ENCODE data around the gene SAMMSON. TPM values are rescaled to one million over a fixed set of nuclear protein-coding genes. Genes with fewer than 3 reads are reported as not detected.

The SAMMSON gene
- total RNA-seq, 4 donors from 2014 or later: not detected

DNA sequence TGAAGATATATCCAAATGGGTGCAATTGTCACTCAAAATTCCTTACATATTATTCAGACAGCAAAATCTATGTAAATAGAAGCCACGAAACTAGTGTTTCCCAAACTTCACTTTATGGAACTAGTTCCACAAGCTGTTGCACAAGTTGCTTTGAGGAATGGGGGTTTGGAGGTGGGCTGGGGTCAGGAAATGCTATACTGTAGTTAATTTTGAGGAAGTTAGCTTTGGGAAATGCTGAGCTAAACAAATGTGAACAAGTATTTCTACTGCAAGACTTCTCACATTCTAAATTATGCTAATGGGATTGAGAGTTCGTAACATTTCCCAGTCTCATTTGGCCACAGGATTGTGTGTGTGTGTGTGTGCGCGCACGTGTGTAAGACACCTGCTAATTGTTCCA, 28.7 kb upstream of the SAMMSON start:
- no peak for DNase-seq (ENCODE audit: low spot score)
- ATAC-seq (ENCODE audit: low FRiP score): no peak
- TF ChIP-seq, protein P1, sequence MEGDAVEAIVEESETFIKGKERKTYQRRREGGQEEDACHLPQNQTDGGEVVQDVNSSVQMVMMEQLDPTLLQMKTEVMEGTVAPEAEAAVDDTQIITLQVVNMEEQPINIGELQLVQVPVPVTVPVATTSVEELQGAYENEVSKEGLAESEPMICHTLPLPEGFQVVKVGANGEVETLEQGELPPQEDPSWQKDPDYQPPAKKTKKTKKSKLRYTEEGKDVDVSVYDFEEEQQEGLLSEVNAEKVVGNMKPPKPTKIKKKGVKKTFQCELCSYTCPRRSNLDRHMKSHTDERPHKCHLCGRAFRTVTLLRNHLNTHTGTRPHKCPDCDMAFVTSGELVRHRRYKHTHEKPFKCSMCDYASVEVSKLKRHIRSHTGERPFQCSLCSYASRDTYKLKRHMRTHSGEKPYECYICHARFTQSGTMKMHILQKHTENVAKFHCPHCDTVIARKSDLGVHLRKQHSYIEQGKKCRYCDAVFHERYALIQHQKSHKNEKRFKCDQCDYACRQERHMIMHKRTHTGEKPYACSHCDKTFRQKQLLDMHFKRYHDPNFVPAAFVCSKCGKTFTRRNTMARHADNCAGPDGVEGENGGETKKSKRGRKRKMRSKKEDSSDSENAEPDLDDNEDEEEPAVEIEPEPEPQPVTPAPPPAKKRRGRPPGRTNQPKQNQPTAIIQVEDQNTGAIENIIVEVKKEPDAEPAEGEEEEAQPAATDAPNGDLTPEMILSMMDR (IDR thresholded peaks at IDR 0.05): no peak

DNA sequence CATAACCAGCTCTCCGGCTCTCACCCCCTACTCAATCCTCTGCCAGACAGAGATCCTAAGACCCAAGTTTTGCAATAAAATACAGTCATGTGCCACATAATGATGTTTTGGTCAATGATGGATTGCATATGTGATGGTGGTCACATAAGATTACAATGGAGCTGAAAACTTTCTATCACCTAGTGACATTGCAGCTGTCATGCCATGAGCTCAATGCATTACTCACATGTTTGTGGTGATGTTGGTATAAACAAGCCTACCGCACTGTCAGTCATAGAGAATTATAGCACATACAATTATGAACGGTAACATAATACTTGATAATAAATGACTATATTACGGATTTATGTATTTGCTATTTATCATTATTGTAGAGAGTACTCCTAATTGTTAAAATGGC, 26.9 kb upstream of the SAMMSON start:
- ATAC-seq (ENCODE audit: low FRiP score) (no peak), DNase-seq (ENCODE audit: low spot score) (no peak)
- TF ChIP-seq, protein P1 (IDR thresholded peaks at IDR 0.05): no peak

DNA sequence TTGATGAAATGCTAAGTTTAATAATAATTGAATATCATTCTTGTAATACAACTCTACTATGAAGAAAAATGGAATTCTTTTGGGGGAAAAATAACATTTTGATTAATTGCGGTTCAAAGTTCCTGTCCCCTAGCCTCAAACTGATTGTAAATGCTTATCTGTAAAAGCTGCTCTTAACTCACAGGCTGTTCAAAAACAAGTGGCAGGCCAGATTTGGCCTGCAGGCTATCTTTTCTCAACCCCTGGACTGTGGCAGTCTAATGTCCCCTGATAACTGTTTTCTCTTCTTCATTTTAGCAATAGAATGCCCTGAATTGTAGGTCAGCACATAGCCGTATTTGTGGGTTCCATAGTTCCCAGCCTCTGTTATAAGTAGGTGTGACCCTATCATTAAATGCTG, 23.5 kb upstream of the SAMMSON start:
- ATAC-seq (ENCODE audit: low FRiP score): no peak
- TF ChIP-seq, protein P1 (IDR thresholded peaks at IDR 0.05): no peak
- no peak for DNase-seq (ENCODE audit: low spot score)

DNA sequence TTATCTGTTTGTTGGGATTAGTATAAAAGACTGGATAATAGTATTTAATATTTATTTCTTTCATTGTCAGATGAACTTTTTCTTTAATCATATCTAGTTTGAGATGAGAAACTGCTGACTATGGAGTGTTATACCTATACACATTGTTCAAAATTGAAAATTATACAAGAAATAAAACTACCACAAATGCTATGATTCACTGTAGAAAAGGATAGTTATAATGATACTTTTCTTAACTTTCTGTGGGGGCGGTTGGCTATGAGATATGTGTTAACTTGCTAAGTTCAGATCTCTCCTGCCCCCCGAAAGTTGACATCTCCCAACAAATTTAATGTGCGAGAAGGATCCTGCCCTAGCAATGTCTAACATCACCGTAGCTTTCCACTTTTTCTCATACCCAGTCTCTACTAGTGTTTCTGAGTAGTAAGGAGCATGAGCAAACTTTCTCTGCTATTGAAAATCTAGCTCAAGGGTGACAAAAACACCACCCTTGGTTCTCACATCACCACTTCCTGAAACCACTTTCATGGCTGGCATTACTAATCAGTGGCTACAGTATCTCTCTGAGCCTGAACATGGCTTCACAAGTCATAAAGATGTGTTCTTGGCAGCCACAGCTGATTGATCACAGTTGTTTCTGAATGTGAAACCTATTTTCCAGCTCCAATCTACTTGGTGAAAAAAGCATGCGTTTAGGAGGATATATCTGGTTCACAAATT, 15.8 kb upstream of the SAMMSON start:
- ATAC-seq (ENCODE audit: low FRiP score) (no peak), DNase-seq (ENCODE audit: low spot score) (no peak)
- TF ChIP-seq, protein P1 (IDR thresholded peaks at IDR 0.05): no peak

DNA sequence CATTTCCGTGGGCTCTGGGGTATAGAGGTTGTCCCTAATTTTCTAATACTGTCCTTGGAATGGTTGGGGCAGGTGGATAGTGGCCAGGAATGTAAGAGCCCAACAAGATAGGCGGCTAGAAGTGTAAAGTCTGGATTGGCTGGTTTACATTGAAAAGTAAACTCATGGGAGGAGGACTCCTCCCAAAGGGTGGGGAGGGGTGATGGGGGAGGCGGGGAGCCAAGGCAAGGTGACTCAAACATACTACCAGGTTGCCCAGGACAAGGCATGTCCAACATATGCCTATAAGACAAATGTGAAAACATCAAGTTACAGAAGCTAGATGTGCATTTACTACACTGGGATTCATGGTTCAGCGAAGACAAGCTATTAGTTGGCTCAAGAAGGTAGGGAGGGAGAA, 14.3 kb upstream of the SAMMSON start:
- no peak for ATAC-seq (ENCODE audit: low FRiP score)
- TF ChIP-seq, protein P1 (IDR thresholded peaks at IDR 0.05): no peak
- DNase-seq (ENCODE audit: low spot score): no peak

DNA sequence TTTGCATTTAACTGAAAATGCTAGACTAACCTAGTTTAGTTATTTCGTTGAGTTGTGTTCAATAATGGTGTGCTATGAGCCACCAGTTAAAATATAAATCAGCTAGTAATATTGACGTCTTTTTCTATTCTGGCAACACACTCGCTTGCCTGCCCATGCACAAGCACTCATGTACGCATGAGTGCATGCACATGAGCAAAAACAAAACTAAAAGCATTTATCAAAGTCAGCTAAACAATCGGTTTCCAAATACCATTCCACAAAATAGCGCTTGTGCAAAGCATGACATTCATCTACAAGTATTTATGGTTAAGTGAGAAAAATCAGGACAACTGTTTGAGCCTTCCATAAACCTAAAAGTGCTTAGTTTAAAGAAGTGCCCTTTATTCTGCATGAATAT, 13.1 kb upstream of the SAMMSON start:
- DNase-seq (ENCODE audit: low spot score) (no peak), ATAC-seq (ENCODE audit: low FRiP score) (no peak)
- TF ChIP-seq, protein P1 (IDR thresholded peaks at IDR 0.05): no peak

DNA sequence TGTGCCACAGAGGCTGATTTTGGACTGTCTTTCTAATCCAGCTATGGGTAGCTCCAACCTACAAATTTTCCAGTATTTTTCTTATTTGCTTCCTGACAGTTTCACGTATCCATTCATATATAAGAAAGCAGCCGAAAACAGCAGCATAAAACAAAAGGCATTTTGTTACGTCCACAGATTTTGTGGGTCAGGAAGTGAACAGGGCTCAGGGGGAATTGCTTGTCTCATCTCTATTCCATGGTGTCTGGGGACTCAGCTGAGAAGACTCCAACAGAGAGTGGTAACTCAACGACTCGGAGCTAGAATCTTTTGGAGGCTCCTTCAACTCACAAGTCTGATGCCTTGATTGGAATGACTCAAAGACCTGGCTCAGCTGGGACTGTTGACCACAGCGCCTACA, 11.7 kb upstream of the SAMMSON start:
- no peak for DNase-seq (ENCODE audit: low spot score)
- TF ChIP-seq, protein P1 (IDR thresholded peaks at IDR 0.05): no peak
- ATAC-seq (ENCODE audit: low FRiP score): no peak

All from omental fat pad (tissue), 4 donors.